PFSK-1 (cell line): Measurements from ENCODE around the gene APOBEC3G.

Source experiments
- POLR2AphosphoS5 ChIP-seq: IDR thresholded peaks from 2 replicates; pipeline ENCODE4 v1.6.1; 2012; ENCODE audit warnings: low read depth, mild to moderate bottlenecking, control low read depth, low read length, moderate library complexity
- TAF1 ChIP-seq: IDR thresholded peaks from 2 replicates; pipeline ENCODE4 v1.6.1; 2012; ENCODE audit warnings: low read length, control low read depth, borderline replicate concordance; ENCODE audit not compliant: insufficient read depth
- TF ChIP-seq, protein P1 (sequence below), 2 experiments: IDR thresholded peaks; 2 replicates each; pipeline versions ENCODE4 v1.6.1 to v1.8.0; 2011 to 2012; ENCODE audit warnings: low read depth in 2 of 2, low read length in 2 of 2, control low read depth in 1 of 2, inconsistent platforms in 1 of 2, mild to moderate bottlenecking in 1 of 2, moderate library complexity in 1 of 2; ENCODE audit not compliant: insufficient read depth in 1 of 2

DNA sequence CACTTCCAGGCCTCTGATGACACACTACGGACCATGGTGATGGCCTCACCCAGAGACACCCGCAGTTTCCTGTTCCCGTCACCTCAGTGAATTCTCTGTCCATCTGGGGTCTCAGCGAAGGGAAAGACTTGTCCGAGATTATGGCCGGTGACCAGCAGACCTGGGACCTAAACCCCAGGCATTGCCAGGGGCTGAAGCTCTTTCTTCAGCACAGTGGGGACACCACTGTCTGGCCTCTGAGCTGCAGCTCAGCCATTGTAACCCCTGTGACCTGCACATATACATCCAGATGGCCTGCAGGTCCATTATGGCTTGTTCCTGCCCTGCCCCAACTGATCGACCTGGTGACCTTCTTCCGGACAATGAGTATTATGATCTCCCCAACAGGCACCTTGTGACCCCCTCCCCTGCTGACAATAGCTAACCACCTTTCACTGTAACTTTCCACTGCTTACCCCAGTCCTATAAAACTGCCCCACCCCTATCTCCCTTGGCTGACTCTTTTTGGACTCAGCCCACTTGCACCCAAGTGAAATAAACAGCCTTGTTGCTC lies 53.2 kb downstream of the APOBEC3G start:
- TF ChIP-seq POLR2AphosphoS5 (no peak), TAF1 (no peak)
- TF ChIP-seq, protein P1, sequence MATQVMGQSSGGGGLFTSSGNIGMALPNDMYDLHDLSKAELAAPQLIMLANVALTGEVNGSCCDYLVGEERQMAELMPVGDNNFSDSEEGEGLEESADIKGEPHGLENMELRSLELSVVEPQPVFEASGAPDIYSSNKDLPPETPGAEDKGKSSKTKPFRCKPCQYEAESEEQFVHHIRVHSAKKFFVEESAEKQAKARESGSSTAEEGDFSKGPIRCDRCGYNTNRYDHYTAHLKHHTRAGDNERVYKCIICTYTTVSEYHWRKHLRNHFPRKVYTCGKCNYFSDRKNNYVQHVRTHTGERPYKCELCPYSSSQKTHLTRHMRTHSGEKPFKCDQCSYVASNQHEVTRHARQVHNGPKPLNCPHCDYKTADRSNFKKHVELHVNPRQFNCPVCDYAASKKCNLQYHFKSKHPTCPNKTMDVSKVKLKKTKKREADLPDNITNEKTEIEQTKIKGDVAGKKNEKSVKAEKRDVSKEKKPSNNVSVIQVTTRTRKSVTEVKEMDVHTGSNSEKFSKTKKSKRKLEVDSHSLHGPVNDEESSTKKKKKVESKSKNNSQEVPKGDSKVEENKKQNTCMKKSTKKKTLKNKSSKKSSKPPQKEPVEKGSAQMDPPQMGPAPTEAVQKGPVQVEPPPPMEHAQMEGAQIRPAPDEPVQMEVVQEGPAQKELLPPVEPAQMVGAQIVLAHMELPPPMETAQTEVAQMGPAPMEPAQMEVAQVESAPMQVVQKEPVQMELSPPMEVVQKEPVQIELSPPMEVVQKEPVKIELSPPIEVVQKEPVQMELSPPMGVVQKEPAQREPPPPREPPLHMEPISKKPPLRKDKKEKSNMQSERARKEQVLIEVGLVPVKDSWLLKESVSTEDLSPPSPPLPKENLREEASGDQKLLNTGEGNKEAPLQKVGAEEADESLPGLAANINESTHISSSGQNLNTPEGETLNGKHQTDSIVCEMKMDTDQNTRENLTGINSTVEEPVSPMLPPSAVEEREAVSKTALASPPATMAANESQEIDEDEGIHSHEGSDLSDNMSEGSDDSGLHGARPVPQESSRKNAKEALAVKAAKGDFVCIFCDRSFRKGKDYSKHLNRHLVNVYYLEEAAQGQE (IDR thresholded peaks at IDR 0.05; ENCODE audit: insufficient read depth in 1 of 2, low read depth in 2 of 2, low read length in 2 of 2) = no peak
